HAP-1 (cell line): ENCODE measurements around the gene CD163.
"Not testable (repeated sequence)": the region's sequence is repeated elsewhere in the genome, so short reads cannot be mapped to it uniquely, and the experiment has no call there.

ENCODE experiments used
- DNase-seq, 2 experiments: peaks; one replicate each; pipeline ENCODE4 v3.0.0-alpha.2; 2016 to 2020; ENCODE audit warnings: low spot score in 2 of 2
- H3K27me3 ChIP-seq: fragments of 250-450 bp; sonication (Bioruptor Pico); 2 replicates; pipeline ENCODE4 v1.5.1; 2020; ENCODE audit warnings: low read depth, mild to moderate bottlenecking, moderate library complexity
- H3K36me3 ChIP-seq: fragments of 250-450 bp; sonication (Bioruptor Pico); replicated peaks from 2 replicates; pipeline ENCODE4 v1.5.1; 2020; ENCODE audit warnings: mild to moderate bottlenecking
- H3K4me1 ChIP-seq: fragments of 250-450 bp; sonication (Bioruptor Pico); 2 replicates; pipeline ENCODE4 v1.5.1; 2020; ENCODE audit warnings: mild to moderate bottlenecking
- H3K4me3 ChIP-seq: fragments of 250-450 bp; sonication (Bioruptor Pico); 2 replicates; pipeline ENCODE4 v1.5.1; 2020; ENCODE audit warnings: mild to moderate bottlenecking, moderate library complexity
- H3K9me3 ChIP-seq: fragments of 250-450 bp; sonication (Bioruptor Pico); 2 replicates; pipeline ENCODE4 v1.5.1; 2020; ENCODE audit warnings: mild to moderate bottlenecking, moderate library complexity
- in situ Hi-C: fragments of 300-500 bp; cut with MboI; formaldehyde crosslinking; loops from 3 replicates; pipeline ENCODE4 v1.14.3; 2020; ENCODE audit warnings: low sequenced_read_pairs, inconsistent platforms, mixed read lengths

The CD163 gene

DNA sequence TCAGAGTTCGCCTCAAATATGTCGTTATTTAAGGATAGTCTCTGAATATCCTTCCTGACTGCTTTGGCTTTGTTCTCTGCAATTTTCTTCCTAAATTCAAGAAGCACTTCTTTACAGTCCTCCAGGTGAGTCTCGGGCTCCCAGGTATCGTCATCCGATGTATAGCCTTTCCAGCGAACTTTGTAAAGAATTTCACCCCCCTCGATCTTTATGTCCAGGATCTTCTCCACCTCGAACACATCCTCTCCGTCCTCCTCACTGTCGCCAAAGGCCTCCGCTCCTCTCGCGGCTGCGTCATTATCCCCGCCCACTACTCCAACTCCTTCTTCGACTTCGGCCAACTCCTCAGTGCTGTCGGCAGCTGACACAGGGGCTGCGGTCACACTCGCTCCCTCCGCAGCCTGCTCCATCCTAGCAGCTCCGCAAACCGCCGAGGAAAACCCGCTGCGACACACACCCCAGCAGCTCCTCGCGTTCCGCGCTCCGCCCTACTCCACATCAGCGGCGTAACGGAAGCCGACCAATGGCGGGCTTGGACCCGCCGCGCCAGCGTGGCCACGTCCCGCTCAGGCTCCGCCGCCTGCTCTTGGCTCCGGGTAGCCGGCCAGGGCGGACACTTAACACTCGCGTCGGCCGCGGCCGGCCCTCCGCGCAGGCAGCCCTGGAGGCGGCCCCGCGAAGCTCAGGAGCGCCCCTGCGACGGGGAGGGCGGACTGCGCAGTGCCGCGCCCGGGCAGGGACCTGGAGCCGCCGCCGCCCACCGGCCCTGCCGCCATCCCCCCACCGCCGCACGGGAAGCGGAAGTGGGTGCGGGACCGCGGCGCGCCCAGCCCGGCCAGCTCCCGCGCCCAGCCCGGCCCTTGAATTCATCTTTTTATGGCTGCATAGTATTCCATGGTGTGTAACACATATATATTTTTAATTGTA lies 63.7 kb downstream of the CD163 start:
- Histone ChIP-seq H3K36me3 (no peaks in the 10 kb centered on the region), H3K4me1 (no peaks in the 10 kb centered on the region), H3K9me3 (no peaks in the 10 kb centered on the region), H3K27me3 (peaks cover 5% of the 10 kb centered on the region), H3K4me3 (no peak overlapping the region)
- in situ Hi-C loops: no loop called here
- DNase-seq: no peak

DNA sequence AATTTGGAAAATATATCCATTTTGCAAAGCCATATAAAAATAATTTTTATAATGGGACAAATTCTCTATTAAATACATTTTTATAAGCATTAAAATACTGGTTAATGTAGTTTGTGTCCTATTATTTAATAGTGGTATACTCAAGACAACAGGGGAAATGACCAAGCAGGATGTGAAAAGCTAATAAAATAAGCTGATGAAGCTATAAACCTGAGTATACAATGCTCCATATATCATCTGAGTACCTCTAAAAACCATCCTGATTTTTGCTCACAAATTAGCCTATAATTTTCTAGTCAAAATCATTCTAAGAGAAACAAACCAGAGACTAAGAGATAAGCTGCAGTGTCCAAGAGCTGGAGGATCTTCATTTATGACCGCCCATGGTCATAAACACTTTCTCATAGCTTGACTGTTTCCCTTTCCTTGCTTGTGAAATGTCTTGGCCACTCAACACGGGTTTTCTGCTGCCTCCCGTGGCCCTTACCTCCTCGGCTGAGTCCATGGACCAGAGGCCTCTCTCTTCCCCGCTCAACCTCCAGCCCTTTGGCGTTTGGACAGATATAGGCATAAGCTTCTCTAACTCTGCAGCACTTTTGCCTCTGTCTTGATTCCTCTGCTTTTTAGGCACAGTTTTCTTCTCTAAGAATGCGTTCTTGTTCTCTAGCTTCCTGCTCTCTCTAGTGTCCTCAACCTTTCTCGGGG lies 65.1 kb downstream of the CD163 start:
- H3K4me1 ChIP-seq, in situ Hi-C loops, H3K4me3 ChIP-seq, DNase-seq, H3K36me3 ChIP-seq, H3K9me3 ChIP-seq: not testable (repeated sequence)
- peaks cover 11% of the 10 kb centered on the region for H3K27me3 ChIP-seq

DNA sequence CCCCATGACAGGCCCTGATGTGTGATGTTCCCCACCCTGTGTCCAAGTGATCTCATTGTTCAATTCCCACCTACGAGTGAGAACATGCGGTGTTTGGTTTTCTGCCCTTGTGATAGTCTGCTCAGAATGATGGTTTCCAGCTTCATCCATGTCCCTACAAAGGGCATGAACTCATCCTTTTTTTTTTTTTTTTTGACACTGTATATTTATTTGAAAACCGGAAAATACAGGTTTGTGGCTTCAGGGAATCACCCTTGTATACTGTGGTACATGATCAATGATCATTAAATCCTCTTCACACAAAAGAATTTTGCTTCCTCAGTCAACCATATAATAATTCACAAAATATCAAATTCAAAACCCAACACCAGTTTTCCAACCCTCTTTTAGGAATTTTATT lies 66.1 kb downstream of the CD163 start:
- H3K27me3 ChIP-seq: peaks cover 11% of the 10 kb centered on the region; the same call in 1 of the 2 replicates
- H3K9me3 ChIP-seq, H3K36me3 ChIP-seq, DNase-seq, H3K4me3 ChIP-seq, H3K4me1 ChIP-seq, in situ Hi-C loops: not testable (repeated sequence)

DNA sequence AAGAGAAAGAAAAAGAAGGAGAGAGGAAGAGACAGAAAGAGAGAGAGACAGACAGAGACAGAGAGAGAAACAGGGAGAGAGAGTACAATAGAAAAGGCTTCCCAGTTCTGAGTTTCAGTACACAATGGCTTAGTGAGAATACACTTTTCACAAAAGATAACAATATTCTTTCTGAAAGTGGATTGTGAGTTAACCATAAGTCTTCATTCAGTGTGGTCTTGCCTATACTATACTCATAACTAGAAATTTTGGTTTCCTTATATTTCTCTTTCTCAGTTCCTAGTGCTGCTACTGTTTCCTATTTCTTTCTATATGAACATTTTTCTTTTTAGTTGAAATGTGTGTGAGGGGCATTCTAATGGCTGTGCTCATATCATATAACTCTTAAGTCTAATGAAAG lies 68.9 kb downstream of the CD163 start:
- Histone ChIP-seq H3K4me1 (no peaks in the 10 kb centered on the region), H3K36me3 (no peaks in the 10 kb centered on the region), H3K9me3 (no peaks in the 10 kb centered on the region), H3K27me3 (peaks cover 8% of the 10 kb centered on the region; the same call in 1 of the 2 replicates), H3K4me3 (no peak overlapping the region)
- in situ Hi-C loops: no loop called here
- DNase-seq: no peak

DNA sequence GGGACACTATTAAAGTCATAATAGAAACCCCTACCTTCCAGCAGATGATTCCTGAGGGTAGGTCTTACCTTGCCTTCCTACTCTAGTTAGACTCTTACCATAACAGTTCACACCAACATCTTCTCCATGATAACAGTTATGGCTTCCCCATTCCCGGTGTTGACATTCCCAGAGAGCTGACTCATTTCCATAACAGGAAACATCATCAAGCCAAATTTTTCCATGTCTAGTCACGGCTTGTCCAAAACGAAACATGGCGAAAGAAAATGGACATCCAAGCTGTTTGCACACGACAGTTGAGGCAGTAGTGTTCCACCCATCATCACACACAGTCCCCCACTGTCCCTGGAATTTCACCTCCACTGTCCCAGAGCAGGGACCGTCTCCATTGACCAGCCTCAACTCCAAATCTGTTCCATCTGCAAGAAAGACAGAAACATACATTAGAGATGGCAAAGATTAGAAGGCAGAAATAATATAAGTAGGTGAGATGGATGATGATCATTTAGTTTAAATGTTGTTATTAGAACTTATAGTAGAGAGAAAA lies 70.2 kb downstream of the CD163 start:
- Histone ChIP-seq H3K4me1 (no peaks in the 10 kb centered on the region), H3K27me3 (peaks cover 8% of the 10 kb centered on the region; the same call in 1 of the 2 replicates), H3K4me3 (no peak overlapping the region), H3K9me3 (no peaks in the 10 kb centered on the region), H3K36me3 (no peaks in the 10 kb centered on the region)
- DNase-seq: no peak
- in situ Hi-C loops: no loop called here

DNA sequence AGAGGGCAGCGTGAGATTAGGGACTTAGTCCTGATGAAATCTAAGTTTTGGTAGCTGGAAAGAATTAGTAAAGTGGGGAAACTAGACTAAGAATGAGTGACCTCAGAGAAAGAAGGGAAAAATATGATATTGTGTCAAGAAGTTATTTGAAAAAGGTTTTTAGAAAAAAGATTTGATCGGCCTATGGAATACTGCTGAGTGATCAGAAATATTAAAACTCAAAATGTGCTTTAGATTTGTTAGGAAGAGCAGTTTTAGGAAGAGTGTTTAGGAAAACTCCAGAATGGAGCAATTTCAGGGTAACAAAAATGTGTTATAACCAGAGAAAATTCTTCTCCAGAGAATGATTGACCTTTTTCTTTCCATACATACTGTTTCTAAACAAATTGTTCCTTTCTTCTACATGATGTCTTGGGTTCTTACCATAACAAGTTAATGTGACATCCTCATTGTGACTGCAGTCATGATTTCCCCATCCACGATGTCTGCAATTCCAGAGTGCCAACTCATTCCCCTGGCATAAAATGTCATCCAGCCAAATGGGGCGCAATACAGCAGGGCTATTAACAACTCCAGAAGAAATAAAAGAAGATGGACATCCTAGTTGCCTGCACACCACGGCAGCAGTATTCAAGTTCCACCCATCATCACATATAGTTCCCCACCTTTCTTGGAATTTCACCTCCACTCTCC lies 71.4 kb downstream of the CD163 start:
- no peak overlapping the region for H3K4me3 ChIP-seq
- no peaks in the 10 kb centered on the region for H3K36me3 ChIP-seq
- H3K4me1 ChIP-seq: no peaks in the 10 kb centered on the region
- H3K27me3 ChIP-seq: peaks cover 8% of the 10 kb centered on the region; the same call in 1 of the 2 replicates
- no peak for DNase-seq
- H3K9me3 ChIP-seq: no peaks in the 10 kb centered on the region
- in situ Hi-C loops: no loop called here
